Measurements from ENCODE around the gene RASIP1.
A peak's percentile ranks its signal among the peaks of the same experiment; 100 is the strongest.

The RASIP1 gene

DNA sequence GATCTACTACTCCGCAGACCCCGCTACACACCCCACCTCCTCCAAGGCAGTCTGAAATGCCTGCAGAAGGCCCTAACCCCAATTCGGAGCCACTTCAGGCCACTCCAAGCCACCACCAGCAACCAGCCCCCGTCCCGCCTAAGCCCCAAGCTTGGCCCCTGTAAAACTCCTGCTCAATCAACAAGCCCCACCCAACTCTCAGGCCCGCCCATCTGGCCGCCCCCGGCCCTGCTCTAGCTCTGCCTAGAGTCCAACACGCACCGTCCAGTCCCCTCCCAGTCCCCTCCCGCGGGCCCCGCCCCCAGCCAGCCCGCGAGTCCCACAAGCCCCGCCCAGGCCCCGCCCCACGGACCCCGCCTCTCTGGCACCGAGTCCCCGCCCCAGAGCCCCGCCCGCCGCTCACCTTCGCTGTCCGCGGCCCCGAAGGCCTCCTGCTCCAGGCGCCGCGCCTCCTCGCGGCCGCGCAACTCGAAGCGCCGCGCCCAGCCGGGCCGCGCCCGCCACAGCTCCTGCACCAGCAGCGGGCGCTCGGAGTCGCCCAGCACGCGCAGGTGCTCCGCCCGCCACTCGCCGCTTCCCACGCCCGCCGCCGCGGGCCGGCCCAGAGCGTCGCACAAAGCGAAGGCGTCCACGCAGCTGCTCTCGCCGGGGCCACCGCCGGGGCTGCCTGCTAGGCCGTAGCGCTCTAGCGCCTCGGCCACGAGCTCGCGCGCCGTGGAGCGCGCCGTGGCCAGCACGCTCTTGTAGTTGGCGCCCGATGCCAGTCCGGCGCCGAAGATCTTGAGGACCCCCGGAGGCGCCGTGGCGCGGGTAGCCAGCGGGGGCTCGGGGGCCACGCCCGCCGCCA is 1.6 kb downstream of the RASIP1 start:
- H3K4me3 ChIP-seq (ENCODE audit: low read depth, low read length), result peak overlapping the region; percentile 40
- TF ChIP-seq, protein P1, sequence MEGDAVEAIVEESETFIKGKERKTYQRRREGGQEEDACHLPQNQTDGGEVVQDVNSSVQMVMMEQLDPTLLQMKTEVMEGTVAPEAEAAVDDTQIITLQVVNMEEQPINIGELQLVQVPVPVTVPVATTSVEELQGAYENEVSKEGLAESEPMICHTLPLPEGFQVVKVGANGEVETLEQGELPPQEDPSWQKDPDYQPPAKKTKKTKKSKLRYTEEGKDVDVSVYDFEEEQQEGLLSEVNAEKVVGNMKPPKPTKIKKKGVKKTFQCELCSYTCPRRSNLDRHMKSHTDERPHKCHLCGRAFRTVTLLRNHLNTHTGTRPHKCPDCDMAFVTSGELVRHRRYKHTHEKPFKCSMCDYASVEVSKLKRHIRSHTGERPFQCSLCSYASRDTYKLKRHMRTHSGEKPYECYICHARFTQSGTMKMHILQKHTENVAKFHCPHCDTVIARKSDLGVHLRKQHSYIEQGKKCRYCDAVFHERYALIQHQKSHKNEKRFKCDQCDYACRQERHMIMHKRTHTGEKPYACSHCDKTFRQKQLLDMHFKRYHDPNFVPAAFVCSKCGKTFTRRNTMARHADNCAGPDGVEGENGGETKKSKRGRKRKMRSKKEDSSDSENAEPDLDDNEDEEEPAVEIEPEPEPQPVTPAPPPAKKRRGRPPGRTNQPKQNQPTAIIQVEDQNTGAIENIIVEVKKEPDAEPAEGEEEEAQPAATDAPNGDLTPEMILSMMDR (conservative IDR thresholded peaks at IDR 0.05; ENCODE audit: low read depth, low read length), result peak; percentile 3
- peak; percentile 82 for DNase-seq (ENCODE audit: low read depth)

DNA sequence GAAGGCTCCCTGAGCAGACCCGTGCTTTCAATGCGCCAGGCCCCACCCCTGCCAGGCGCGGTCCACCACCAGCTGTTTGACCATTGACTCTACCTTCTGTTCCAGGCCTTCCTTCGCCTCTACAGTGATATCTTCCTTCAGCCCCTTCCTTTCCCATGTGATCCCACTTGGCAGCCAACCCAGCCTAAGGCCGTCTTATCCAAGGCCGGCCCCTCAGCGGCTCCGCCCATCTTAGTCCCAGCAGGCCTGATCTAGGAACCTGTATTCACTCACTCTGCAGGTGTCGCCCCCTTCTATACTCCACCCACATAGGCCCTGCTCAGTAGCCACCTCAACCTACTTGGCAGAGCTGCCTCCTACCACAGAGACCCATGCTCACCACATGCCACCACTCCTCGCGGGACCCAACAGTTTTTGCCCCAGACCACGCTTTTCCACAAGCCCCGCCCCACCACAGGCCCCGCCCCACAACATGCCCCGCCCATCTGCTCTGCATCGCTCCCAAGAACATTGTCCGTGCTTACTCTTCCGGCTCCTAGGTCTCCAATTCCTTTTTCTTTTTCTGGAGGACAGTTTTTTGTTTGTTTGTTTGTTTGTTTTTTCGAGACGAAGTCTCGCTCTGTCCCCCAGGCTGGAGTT is 2.9 kb downstream of the RASIP1 start:
- TF ChIP-seq, protein P1 (conservative IDR thresholded peaks at IDR 0.05; ENCODE audit: low read depth, low read length), result no peak
- no peak for DNase-seq (ENCODE audit: low read depth)
- no peak overlapping the region for H3K4me3 ChIP-seq (ENCODE audit: low read depth, low read length)

DNA sequence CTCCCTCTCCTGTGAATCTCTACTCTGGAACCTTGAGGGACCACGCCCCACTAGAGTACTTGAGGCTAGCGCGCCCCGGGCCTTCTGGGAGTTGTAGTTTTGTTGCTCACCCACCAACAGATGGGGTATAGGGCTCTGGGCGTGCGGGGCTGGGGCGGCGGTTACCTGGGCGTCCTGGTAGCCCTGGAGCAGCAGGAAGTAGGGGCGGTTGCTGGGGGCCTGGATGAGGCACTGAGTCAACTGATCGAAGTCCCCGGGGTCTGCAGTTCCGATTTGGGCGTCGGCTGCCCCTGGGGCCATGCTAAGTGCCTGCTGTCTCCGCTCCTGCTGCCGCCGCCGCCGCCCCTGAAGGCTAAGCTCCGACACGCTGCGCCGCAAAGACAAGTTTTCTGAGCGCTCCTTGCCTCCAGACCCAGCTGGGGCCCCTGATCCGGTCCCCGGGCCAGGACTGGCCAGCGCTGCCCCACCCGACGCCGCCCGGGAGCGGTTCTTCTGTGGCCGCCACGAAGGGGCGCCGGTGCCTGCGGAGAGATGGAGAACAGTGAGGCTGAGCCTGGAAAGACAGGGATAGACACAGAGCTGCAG is 5.3 kb downstream of the RASIP1 start:
- TF ChIP-seq, protein P1 (conservative IDR thresholded peaks at IDR 0.05; ENCODE audit: low read depth, low read length), result no peak
- peak overlapping the region; percentile 48 for H3K4me3 ChIP-seq (ENCODE audit: low read depth, low read length)
- peak; percentile 50 for DNase-seq (ENCODE audit: low read depth)

DNA sequence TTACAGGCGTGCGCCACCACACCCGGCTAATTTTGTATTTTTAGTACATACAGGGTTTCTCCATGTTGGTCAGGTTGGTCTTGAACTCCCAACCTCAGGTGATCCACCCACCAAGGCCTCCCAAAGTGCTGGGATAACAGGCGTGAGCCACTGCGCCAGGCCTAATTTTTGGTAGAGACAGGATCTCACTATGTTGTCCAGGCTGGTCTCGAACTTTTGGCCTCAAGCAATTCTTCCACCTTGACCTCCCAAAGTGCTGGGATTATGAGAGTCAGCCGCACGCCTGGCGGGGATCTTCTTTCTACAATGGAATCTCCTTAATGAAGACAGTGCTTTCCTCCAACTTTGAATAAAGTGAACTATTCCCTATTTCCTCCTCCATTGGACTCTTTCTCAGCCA is 5.8 kb downstream of the RASIP1 start:
- no peak overlapping the region for H3K4me3 ChIP-seq (ENCODE audit: low read depth, low read length)
- TF ChIP-seq, protein P1 (conservative IDR thresholded peaks at IDR 0.05; ENCODE audit: low read depth, low read length), result no peak
- DNase-seq (ENCODE audit: low read depth), result no peak

DNA sequence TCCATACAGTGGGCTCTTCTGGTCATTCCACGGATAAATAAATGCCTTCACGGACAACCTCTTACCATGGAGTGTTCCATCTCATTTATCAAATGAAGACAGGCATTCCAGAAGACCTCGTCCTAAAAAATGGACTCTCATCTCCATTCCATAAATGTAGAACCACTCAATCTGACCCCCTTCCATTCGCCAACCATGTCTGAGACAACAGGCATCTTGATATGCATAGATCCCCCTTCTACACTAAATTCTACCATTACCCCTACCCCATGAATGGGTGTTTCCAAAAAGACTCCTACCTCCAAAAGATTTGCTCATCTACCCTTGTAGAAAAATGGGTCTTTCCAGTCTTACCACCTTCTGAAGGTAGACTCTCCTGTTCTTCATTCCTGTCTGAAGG is 9.0 kb downstream of the RASIP1 start:
- TF ChIP-seq, protein P1 (conservative IDR thresholded peaks at IDR 0.05; ENCODE audit: low read depth, low read length), result no peak
- DNase-seq (ENCODE audit: low read depth), result no peak
- H3K4me3 ChIP-seq (ENCODE audit: low read depth, low read length), result no peak overlapping the region

DNA sequence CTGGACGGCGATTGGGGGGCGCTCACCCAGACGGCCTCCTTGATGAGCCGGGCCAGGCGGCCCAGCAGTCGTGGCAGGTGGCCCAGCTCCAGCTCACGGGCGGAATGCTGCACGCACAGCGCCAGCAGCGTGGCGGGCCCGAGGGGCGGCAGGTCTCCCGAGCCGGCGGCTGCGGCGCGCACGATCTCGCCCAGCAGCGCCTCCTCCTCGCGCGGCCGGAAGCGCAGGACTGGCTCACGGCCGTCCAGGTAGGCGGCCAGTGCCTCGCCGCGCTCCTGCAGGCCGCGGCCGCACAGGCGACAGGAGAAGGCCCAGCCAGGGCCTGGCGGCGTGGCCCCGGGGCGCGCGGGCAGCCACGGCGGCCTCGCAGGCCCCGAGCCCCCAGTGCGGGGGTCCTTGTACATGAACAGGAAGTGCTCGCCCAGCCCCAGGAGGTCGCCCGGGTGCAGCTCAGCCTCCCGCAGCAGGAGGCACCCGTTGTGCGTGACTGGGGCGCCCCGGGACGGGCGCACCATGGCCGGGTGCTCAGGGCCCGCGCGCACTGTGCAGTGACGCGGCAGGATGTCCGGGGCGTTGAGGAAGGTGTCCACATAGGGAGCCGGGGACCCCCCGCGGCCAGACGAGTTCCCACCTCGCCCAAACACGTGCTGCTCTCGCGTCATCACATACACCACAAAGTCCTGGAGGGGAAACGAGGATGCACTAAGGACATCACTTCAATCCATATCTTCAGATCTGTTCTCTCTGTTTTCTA is 11.3 kb downstream of the RASIP1 start:
- DNase-seq (ENCODE audit: low read depth), result peak; percentile 52
- TF ChIP-seq, protein P1 (conservative IDR thresholded peaks at IDR 0.05; ENCODE audit: low read depth, low read length), result no peak
- peak overlapping the region; percentile 45 for H3K4me3 ChIP-seq (ENCODE audit: low read depth, low read length)
